Stimulated activated naive CD8-positive, alpha-beta T cell treated with anti-CD3 and anti-CD28 coated beads, Interleukin-15, Interleukin-2, amounts not matched to agents 100 U/mL and 50 U/mL, for 24 hours (primary cell): ENCODE results near the gene PLEKHM2.
"Not testable (repeated sequence)": the region's sequence is repeated elsewhere in the genome, so short reads cannot be mapped to it uniquely, and the experiment has no call there.

Experiments
- ATAC-seq: fragments of 150-1000 bp; cut with Tn5 transposase; one replicate; pipeline ENCODE4 v1.10.0; 2021
- DNase-seq: peaks from one replicate; pipeline ENCODE4 v3.0.0; 2021

PLEKHM2 gene

GRCh38 chr1:15676010-15676409, 8.1 kb upstream of the PLEKHM2 start:
- DNase-seq = no peak
- ATAC-seq = no peak

DNA sequence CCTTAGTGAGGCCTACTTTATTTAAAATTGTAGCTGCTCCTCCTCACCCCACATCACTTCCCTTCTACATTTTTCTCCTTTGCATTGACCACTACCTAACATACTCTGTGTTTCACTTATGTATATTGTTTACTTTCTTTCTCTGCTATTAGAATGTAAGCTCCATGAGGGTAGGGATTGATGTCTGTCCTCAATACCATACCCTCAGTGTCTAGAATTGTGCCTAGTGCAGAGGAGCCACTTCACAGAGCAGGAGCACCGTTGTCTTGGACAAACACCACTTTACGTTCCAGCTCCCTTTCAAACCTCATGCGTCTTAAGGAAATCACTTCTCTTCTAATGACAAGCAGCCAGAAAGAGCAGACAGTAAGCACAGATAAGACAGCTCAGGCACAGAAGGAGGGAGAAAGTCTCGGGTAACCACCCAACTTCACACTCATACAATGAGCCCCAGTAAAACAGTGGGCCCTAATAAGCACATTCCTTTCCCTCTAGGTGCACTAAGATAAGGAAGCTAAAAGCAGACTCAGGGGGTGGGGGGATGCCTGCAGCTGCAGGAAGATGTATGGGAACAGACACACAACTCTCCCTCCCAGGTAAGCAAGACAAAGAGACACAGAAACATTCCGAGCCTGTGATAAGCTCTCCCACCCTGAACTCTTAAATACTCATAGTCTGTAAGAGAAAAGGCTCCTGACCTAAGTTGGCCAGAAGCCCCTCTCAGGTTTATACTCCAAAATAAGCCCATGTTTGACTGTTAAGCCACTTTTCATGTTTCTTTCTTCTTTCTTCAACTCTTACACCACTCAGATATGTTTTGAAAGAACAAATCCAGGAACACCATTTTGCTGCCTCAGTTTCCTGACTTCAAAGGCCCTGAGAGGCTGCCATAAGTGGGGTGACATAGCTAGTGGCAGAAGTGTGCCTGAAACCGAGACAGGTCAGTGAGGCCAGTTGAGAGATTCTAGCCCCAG, 7.1 kb upstream of the PLEKHM2 start:
- DNase-seq (no peak), ATAC-seq (no peak)

DNA sequence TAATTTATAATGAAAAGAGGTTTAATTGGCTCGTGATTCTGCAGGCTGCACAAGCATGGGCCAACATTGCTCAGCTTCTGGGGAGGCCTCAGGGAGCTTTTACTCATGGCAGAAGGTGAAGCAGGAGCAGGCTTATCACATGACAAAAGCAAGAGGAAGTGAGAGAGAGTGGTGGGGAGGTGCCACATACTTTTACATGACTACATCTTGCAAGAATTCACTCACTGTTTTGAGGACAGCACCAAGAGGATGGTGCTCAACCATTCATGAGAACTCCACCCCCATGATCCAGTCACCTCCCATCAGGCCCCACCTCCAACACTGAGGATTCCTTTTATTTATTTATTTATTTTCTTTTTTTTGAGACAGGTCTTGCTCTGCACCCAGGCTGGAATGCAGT, 5.5 kb upstream of the PLEKHM2 start:
- DNase-seq = no peak
- ATAC-seq = peak; percentile 28

DNA sequence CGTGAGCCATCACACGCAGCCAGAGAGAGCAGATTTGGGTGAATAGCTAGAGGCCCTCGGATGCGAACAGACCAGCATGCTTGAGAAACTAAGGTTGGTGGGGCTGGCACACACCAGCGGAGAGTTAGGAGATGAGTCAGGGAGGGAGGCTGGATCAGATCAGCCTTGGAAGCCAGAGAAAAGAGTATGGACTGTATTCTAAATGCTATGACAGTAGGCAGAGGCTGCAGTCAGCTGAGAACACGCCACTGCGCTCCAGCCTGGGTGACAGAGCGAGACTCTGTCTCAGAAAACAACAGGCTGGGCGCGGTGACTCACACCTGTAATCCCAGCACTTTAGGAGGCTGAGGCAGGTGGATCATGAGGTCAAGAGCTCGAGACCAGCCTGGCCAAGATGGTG, 4.0 kb upstream of the PLEKHM2 start:
- no peak for ATAC-seq
- no peak for DNase-seq

DNA sequence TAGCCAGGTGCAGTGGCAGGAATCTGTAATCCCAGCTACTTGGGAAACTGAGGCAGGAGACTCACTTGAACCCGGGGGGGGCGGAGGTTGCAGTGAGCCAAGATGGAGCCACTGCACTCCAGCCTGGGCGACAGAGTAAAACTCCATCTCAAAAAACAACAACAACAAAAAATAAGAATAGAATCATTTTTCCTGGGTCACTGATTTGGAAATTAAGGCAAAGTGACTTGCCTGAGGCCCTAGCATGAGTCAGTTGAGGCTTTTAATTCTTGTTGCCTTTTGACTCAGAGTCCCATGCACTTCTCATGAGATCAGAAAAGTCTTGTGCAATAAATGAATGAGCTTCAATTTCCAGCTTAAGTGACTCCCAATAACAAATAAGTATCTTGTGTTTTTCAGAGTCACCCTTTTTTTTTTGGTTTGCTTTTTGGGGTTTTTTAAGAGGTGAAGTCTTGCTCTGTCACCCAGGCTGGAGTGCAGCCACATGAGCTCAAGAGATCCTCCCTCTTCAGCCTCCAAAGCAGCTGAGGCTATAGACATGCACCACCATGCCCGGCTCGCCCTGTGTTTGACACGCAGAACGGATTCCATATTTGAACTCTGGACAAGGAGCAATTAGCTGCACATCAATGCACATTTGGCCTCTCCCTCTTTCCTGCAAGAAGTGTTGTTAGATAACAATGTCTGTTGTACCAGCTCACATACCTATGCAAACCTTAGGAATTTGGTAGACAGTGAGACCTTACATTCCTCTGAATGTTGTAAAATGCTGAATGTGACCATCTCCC, 3.4 kb upstream of the PLEKHM2 start:
- DNase-seq = no peak
- peak; percentile 33 for ATAC-seq

DNA sequence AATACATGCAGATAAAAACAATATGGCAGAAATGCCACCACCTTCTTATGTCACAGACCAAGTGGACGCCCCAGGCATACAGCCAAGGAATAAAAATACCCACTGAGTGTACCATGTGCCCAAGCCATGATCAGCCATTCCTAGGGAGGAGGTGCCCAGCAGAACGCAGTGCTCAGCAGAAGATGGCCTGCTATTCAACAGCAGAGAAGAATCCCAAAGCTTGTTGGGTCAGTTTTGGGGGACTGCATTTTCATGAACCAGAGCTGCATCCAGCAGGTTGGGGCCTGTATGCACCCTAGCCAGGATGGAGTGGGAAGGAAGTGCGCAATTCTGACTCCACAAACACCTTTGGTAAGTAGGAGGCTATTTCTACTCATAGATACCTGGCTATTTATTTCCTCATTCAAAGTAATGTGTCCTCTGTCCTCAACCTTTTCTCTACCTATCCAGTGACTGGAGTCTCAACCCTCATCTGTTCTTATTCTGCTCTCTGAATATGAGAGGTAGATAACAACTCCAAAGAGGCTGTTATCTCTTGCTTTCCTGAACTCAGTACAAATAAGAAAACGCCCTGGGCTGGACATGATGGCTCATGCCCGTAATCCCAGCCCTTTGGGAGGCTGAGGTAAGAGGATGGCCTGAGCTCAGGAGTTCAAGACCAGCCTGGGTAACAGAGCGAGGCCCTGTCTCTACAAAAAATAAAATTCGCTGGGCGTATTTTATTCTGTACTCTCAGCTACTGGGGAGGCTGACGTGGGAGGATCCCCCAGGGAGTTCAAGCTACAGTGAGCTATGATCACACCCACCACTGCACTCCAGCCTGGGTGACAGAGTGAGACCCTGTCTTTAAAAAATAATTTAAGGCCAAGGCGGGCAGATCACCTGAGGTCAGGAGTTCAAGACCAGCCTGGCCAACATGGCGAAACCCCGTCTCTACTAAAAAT, 2.5 kb upstream of the PLEKHM2 start:
- DNase-seq (no peak), ATAC-seq (no peak)

GRCh38 chr1:15682936-15683341, 1.2 kb upstream of the PLEKHM2 start:
- ATAC-seq (no peak), DNase-seq (no peak)

DNA sequence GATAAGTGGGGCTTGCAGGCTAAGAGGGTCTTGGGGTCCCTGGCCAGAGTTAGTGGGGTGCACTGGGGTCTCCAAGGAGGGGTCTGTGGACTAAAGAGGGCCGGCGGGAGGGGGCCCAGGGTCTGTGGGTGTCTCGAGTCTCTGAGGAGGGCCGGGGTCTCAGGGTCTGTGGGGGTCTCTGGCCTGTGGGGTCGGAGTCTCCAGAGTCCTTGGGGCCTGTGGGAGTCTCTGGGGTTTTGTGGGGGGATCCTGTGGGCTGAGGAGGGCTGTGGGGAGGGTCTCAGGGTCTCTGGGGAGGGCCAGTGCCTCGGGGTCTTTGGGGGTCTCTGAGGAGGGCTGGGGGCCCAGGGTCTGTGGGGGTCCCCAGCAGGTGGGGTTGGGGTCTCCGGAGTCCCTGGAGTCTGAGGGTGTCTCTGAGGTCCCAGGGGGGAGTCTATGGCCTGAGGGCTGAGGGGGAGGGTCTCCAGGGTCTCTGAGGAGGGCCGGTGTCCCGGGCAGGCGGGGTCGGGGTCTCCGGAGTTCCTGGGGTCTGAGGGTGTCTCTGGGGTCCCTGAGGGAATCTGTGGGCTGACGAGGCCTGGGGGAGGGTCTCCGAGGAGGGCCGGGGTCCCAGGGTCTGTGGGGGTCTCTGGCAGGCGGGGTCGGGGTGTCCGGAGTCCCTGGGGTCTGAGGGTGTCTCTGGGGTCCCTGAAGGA, 628 bp upstream of the PLEKHM2 start:
- ATAC-seq (no peak), DNase-seq (no peak)

DNA sequence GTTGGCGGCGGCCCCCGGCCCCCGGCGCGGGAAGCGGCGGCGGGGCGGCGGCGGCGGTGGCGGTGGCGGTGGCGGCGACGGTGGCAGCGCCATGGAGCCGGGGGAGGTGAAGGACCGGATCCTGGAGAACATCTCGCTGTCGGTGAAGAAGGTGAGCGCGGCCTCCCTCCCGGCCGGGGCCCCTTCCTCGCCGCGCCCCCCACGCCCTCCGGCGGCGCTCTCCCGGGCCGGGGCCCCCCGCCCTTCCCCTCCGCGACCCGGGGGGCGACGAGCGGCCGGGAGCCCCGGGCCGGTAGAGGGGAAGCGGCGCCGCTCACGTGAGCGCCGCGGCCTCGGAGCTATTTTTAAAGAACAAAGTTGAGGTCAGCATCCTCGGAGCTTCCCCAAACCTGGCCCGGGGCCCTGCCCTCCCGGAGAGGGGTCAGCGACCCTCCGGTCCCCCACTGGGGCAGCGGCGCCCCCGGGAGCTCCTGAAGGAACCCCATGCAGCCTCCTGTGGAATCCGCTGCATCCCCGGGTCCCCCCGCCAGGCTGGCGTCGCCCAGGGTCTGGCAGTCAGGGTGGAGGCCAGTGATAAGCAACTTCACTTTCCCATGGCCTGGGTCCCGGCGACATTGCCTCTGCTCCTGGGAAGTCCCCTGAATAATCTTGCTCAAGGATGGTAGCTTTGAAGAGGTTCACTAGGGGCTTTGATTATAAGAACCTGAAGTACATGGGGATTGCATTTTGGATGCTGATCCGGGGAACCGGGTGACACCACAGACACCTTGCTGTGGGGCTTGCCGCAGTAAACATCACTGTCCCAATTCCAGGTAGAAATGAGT, 560 bp downstream of the PLEKHM2 start:
- DNase-seq = peak; percentile 50

GRCh38 chr1:15685820-15686219, 1.7 kb downstream of the PLEKHM2 start:
- DNase-seq (no peak), ATAC-seq (no peak)

More for the DNA sequence above, 560 bp downstream of the PLEKHM2 start:
- ATAC-seq = peak; percentile 38

- ATAC-seq = no peak
Observed at GRCh38 chr1:15687446-15687845, 3.3 kb downstream of the PLEKHM2 start.

DNA sequence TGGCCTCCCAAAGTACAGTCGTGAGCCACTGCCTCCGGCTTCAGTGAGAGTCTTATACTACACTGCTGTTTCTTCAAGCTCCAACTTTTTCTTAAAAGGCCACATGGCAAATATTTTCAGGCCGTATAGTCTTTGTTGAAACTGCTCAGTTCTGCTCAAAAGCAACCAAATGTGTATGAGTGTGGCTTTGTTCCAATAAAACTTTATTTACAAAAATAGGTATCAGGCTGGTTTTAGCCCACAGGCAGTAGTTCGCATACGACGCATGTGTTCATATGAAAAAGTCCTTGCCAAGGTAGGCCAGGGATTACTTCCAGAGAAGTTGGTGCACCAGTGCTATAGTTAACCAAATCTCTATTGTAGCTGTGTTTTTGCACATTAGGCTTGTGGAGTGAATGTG, 6.2 kb downstream of the PLEKHM2 start:
- ATAC-seq = no peak
- DNase-seq = no peak

More at GRCh38 chr1:15687446-15687845, 3.3 kb downstream of the PLEKHM2 start:
- DNase-seq = no peak

GRCh38 chr1:15691434-15692032, 7.4 kb downstream of the PLEKHM2 start:
- DNase-seq (no peak), ATAC-seq (no peak)

DNA sequence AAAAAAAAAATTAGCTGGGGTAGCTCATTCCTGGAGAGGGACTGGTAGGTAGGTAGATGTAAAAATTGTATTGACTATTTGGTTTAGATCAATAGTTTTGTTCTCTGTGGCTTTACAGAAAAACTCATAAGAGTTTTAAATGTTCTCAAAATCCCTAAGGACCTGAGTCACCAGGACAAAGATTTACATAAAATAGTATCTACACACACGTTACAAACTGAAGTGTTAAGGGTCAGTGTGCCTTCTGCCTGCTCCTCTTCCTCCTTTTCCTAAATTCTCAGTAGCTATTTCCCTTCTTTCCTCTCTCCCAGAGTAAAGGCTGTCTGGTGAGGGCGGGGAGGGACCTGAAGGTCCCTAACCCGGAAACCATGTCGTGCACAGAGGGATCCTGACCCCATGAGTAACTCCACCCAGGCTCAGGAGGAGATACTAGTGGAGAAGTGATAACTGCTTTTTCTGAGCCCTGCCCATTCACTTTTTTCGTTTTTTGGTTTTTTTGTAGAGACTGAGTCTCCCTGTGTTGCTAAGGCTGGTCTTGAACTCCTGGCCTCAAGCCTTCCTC, 8.1 kb downstream of the PLEKHM2 start:
- DNase-seq = no peak
- no peak for ATAC-seq

DNA sequence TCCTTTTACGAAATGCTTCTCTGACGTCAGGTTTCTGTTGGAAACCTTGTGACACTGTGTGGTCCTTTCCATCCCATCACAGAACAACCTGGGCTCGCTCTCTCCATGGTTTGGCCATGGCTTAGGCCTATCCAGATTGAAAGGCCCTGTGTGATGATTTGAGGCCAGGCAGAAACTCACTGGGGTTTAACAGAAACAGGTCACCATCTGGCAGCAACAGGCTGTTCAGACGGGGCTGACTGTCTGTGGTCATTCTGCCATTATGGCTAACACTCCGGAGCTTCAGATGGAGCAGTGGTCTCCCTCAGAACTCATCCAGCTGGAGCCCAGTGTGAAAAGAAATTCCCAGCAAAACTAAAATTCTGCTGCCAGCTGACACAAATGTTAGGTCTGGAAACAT, 9.3 kb downstream of the PLEKHM2 start:
- ATAC-seq (no peak), DNase-seq (no peak)

DNA sequence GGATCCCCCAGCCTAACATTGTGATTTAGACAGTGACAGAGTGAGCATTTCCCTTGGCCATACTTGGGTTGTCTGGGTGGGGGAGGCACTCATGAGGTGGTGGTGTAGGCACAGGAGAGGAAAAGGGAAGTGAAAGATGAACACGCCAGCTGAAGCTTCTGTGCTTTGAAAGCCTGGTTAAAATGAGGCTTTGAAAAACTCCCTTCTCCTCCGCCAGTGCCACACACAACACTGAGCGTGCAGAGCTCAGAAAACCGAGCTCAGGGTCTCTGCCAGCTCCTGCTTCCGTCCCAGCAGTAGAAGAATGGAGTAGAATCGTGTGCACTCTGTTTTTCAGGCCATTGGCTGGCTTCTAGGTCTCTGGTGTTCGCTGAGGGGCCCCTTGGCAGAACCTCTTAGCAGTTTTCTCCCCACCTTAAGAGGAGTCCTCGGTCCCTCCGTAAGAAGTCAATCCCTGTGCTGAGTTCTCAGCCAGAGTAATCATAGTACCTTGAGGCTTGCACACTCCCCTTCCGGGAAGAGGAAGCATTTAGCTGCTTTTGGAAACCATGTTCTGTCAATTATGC, 12.9 kb downstream of the PLEKHM2 start:
- ATAC-seq (peak; percentile 88), DNase-seq (peak; percentile 35)

DNA sequence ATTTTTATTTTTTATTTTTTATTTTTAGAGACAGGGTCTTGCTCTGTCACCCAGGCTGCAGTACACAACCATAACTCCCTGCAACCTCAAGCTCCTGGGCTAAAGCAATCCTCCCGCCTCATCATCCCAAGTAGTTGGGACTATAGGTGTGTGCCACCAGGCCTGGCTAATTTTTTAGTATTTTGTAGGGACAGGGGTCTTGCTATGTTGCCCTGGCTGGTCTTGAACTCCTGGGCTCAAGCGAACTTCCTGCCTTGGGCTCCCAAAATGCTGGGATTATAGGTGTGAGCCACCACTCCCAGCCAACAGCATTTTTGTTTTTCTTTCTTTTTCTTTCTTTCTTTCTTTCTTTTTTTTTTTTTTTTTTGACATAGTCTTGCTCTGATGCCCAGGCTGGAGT, 14.1 kb downstream of the PLEKHM2 start:
- no peak for DNase-seq
- ATAC-seq = no peak

GRCh38 chr1:15699321-15699720, 15.2 kb downstream of the PLEKHM2 start:
- ATAC-seq, DNase-seq: not testable (repeated sequence)

GRCh38 chr1:15700508-15700907, 16.4 kb downstream of the PLEKHM2 start:
- no peak for ATAC-seq
- DNase-seq = no peak
